Measurements from ENCODE around the gene C1RL. TPM values are rescaled to one million over a fixed set of nuclear protein-coding genes. Genes with fewer than 3 reads are reported as not detected.

Gene C1RL
- total RNA-seq, 1 experiment from 2014 or later = 2.4 TPM

DNA sequence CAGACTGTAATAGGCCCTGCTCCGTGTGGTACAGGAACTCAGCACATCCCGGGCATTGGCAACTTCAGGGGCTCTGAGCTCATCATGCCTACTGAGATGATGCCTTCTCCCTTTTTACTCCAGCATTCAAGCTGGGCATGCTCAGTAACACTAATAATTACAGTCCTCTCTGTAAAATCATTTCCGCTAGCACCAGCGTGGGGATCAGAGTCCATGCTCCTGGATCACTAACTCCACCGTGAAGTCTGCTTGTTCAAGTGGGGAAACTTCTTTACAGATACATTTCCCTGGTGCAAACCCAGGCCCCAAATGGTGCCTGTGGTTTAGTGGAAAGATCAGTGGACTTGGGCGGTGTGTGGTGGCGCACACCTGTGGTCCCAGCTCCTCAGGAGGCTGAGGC is 37.9 kb upstream of the C1RL start:
- TF ChIP-seq, protein P1, sequence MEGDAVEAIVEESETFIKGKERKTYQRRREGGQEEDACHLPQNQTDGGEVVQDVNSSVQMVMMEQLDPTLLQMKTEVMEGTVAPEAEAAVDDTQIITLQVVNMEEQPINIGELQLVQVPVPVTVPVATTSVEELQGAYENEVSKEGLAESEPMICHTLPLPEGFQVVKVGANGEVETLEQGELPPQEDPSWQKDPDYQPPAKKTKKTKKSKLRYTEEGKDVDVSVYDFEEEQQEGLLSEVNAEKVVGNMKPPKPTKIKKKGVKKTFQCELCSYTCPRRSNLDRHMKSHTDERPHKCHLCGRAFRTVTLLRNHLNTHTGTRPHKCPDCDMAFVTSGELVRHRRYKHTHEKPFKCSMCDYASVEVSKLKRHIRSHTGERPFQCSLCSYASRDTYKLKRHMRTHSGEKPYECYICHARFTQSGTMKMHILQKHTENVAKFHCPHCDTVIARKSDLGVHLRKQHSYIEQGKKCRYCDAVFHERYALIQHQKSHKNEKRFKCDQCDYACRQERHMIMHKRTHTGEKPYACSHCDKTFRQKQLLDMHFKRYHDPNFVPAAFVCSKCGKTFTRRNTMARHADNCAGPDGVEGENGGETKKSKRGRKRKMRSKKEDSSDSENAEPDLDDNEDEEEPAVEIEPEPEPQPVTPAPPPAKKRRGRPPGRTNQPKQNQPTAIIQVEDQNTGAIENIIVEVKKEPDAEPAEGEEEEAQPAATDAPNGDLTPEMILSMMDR (conservative IDR thresholded peaks at IDR 0.05; ENCODE audit: low read depth, low read length) = no peak
- no peak for TF ChIP-seq EZH2 (IDR thresholded peaks at IDR 0.05; ENCODE audit: borderline replicate concordance, low read depth, low read length, poor library complexity, severe bottlenecking)
- Histone ChIP-seq H3K4me3 (ENCODE audit: low read depth, low read length, poor library complexity, severe bottlenecking) (no peak overlapping the region), H3K27me3 (replicated peaks; ENCODE audit: insufficient read depth, low read depth, low read length, poor library complexity) (no peaks in the 10 kb centered on the region), H3K36me3 (ENCODE audit: insufficient read depth, low read length, poor library complexity, severe bottlenecking) (no peaks in the 10 kb centered on the region), H3K4me1 (ENCODE audit: insufficient read depth, low read length, poor library complexity, severe bottlenecking) (no peaks in the 10 kb centered on the region), H3K27ac (ENCODE audit: low read depth, low read length, poor library complexity, severe bottlenecking) (no peak overlapping the region), H3K9me3 (ENCODE audit: low read depth, low read length, poor library complexity, severe bottlenecking) (no peaks in the 10 kb centered on the region)
- ChIA-PET POLR2A (ENCODE audit: low non-redundant PET) (no interaction called here), CTCF (no interaction called here)
- no TSS peak for BruUV-seq (replicated peaks)
- intact Hi-C loops (cut with micrococcal nuclease; ENCODE audit: unreplicated experiment) = no loop called here
- no peak for DNase-seq (ENCODE audit: low spot score)

DNA sequence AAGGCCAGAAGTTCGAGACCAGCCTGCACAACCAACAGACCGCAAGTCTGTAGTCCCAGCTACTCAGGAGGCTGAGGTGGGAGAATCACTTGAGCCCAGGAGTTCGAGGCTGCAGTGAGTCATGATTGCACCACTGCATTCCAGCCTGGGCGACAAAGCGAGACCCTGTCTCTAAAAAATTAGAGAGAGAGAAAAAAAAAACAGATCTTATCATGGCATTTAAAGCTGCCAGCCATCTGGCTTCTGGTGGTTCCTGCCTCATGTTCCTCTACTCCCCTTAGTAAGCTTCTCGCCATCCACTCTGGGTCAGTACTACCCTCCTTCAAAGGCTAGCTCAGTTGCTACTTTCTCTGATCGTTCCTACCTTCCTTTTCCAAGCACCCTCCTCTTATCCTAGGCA is 37.2 kb upstream of the C1RL start:
- no peak for TF ChIP-seq EZH2 (IDR thresholded peaks at IDR 0.05; ENCODE audit: borderline replicate concordance, low read depth, low read length, poor library complexity, severe bottlenecking)
- TF ChIP-seq, protein P1 (conservative IDR thresholded peaks at IDR 0.05; ENCODE audit: low read depth, low read length) = no peak
- no peak for DNase-seq (ENCODE audit: low spot score)
- no TSS peak for BruUV-seq (replicated peaks)
- Histone ChIP-seq H3K27me3 (replicated peaks; ENCODE audit: insufficient read depth, low read depth, low read length, poor library complexity) (no peaks in the 10 kb centered on the region), H3K4me3 (ENCODE audit: low read depth, low read length, poor library complexity, severe bottlenecking) (no peak overlapping the region), H3K27ac (ENCODE audit: low read depth, low read length, poor library complexity, severe bottlenecking) (no peak overlapping the region), H3K9me3 (ENCODE audit: low read depth, low read length, poor library complexity, severe bottlenecking) (no peaks in the 10 kb centered on the region), H3K36me3 (ENCODE audit: insufficient read depth, low read length, poor library complexity, severe bottlenecking) (no peaks in the 10 kb centered on the region), H3K4me1 (ENCODE audit: insufficient read depth, low read length, poor library complexity, severe bottlenecking) (no peaks in the 10 kb centered on the region)
- ChIA-PET CTCF (no interaction called here), POLR2A (ENCODE audit: low non-redundant PET) (no interaction called here)
- intact Hi-C loops (cut with micrococcal nuclease; ENCODE audit: unreplicated experiment) = no loop called here

- TF ChIP-seq EZH2 (IDR thresholded peaks at IDR 0.05; ENCODE audit: borderline replicate concordance, low read depth, low read length, poor library complexity, severe bottlenecking) = no peak
- TF ChIP-seq, protein P1 (conservative IDR thresholded peaks at IDR 0.05; ENCODE audit: low read depth, low read length) = no peak
- DNase-seq (ENCODE audit: low spot score) = no peak
- no peaks in the 10 kb centered on the region for H3K9me3 ChIP-seq (ENCODE audit: low read depth, low read length, poor library complexity, severe bottlenecking)
- H3K4me1 ChIP-seq (ENCODE audit: insufficient read depth, low read length, poor library complexity, severe bottlenecking) = no peaks in the 10 kb centered on the region
- no peaks in the 10 kb centered on the region for H3K36me3 ChIP-seq (ENCODE audit: insufficient read depth, low read length, poor library complexity, severe bottlenecking)
- H3K27ac ChIP-seq (ENCODE audit: low read depth, low read length, poor library complexity, severe bottlenecking) = no peak overlapping the region
- H3K4me3 ChIP-seq (ENCODE audit: low read depth, low read length, poor library complexity, severe bottlenecking) = no peak overlapping the region
- no TSS peak for BruUV-seq (replicated peaks)
- ChIA-PET CTCF (interaction anchor here (0.7 kb wide), 1 partner anchor 108 kb away, joined by 5 read pairs; no protein-coding TSS in a partner anchor), POLR2A (ENCODE audit: low non-redundant PET) (no interaction called here)
- H3K27me3 ChIP-seq (replicated peaks; ENCODE audit: insufficient read depth, low read depth, low read length, poor library complexity) = no peaks in the 10 kb centered on the region
- intact Hi-C loops (cut with micrococcal nuclease; ENCODE audit: unreplicated experiment) = no loop called here
These were observed 36.7 kb upstream of the C1RL start for GRCh38 chr12:7145671-7146070.

All from A673 (cell line).